Activated T-cell treated with anti-CD3 and anti-CD28 coated beads, Interleukin-2, amount 50 U/mL, for 72 hours (primary cell): ENCODE data around the gene HOXC5. TPM values are rescaled to one million over a fixed set of nuclear protein-coding genes. Genes with fewer than 3 reads are reported as not detected.

Experiments
- ATAC-seq, 2 donors: fragments of 150-1000 bp; cut with Tn5 transposase; replicated peaks in 1 of 2; 2 replicates each; pipeline ENCODE4 v1.10.0; 2021; ENCODE audit warnings: moderate library complexity in 2 of 2, mild to moderate bottlenecking in 1 of 2
- DNase-seq, 2 donors: peaks; one replicate each; pipeline ENCODE4 v3.0.0; 2021 to 2022; ENCODE audit warnings: mixed read lengths in 1 of 2
- H3K27ac Mint-ChIP-seq: one replicate; pipeline ENCODE4 v1.8.0; 2022; ENCODE audit warnings: mild to moderate bottlenecking, moderate library complexity, mixed read lengths
- H3K27me3 Mint-ChIP-seq: one replicate; pipeline ENCODE4 v1.8.0; 2022; ENCODE audit warnings: low read depth, mixed read lengths
- H3K36me3 Mint-ChIP-seq, 2 donors: one replicate each; pipeline ENCODE4 v1.8.0; 2022; ENCODE audit warnings: mixed read lengths in 2 of 2, mild to moderate bottlenecking in 1 of 2; ENCODE audit not compliant: insufficient read depth in 2 of 2
- H3K4me1 Mint-ChIP-seq: one replicate; pipeline ENCODE4 v1.8.0; 2022; ENCODE audit warnings: low read depth, mixed read lengths
- H3K4me3 Mint-ChIP-seq, 2 donors: one replicate each; pipeline ENCODE4 v1.8.0; 2022; ENCODE audit warnings: mild to moderate bottlenecking in 2 of 2, mixed read lengths in 2 of 2, moderate library complexity in 2 of 2
- H3K9me3 Mint-ChIP-seq, 2 donors: one replicate each; pipeline ENCODE4 v1.8.0; 2022; ENCODE audit warnings: mixed read lengths in 2 of 2
- total RNA-seq, 2 donors: library from RNA; stranded (reverse); gene quantifications; one replicate each; pipeline ENCODE4 v1.2.3, GENCODE V29; 2022

HOXC5 gene
- total RNA-seq, result not detected

GRCh38 chr12:54032627-54033100 is at the start of gene HOXC5:
Gene HOXC5, plus strand, starts transcription at chr12:54033050. Its CDS starts 73 bp downstream, at chr12:54033123.
- ATAC-seq, result peak in 1 of 2 donors; percentile 30

GRCh38 chr12:53983568-53983949 is 49.3 kb upstream of the HOXC5 start:
- Mint-ChIP-seq H3K27me3 (peaks cover 97% of the 10 kb centered on the region), H3K27ac (peak overlapping the region; percentile 29), H3K4me3 (no peak overlapping the region), H3K9me3 (no peaks in the 10 kb centered on the region), H3K4me1 (peaks cover 41% of the 10 kb centered on the region), H3K36me3 (peaks cover 0 to 1% of the 10 kb centered on the region in 2 donors)
- no peak for DNase-seq
- ATAC-seq, result no peak

More at GRCh38 chr12:54032627-54033100, at the start of gene HOXC5:
- H3K27me3 Mint-ChIP-seq, result peaks cover 85% of the 10 kb centered on the region
- H3K4me1 Mint-ChIP-seq, result peaks cover 31% of the 10 kb centered on the region
- peak within 1 kb of the TSS; percentile 82 to 84 for H3K4me3 Mint-ChIP-seq
- no peaks in the 10 kb centered on the region for H3K9me3 Mint-ChIP-seq
- H3K36me3 Mint-ChIP-seq, result no peaks in the 10 kb centered on the region
- peak; percentile 60 to 74 for DNase-seq
- peak within 1 kb of the TSS; percentile 79 for H3K27ac Mint-ChIP-seq

GRCh38 chr12:53983950-53984572 is 48.8 kb upstream of the HOXC5 start:
- DNase-seq (no peak), ATAC-seq (no peak)
- Mint-ChIP-seq H3K4me1 (peaks cover 46% of the 10 kb centered on the region), H3K27me3 (peaks cover 97% of the 10 kb centered on the region), H3K36me3 (peaks cover 0 to 1% of the 10 kb centered on the region in 2 donors), H3K4me3 (no peak overlapping the region), H3K27ac (peak overlapping the region; percentile 29), H3K9me3 (no peaks in the 10 kb centered on the region)

GRCh38 chr12:53984901-53985691 is 47.8 kb upstream of the HOXC5 start, which contains the start of gene HOXC10:
Gene HOXC10, plus strand, starts transcription at chr12:53985146. Its CDS starts 114 bp downstream, at chr12:53985260.
- Mint-ChIP-seq H3K36me3 (peaks cover 0 to 1% of the 10 kb centered on the region in 2 donors), H3K4me1 (peaks cover 56% of the 10 kb centered on the region), H3K4me3 (peak within 1 kb of the TSS; percentile 54 to 79), H3K9me3 (no peaks in the 10 kb centered on the region), H3K27ac (peak within 1 kb of the TSS; percentile 31), H3K27me3 (peaks cover 97% of the 10 kb centered on the region)
- ATAC-seq (peak; percentile 78 to 81), DNase-seq (peak; percentile 93)

GRCh38 chr12:53985692-53985993 is 47.2 kb upstream of the HOXC5 start:
- no peaks in the 10 kb centered on the region for H3K9me3 Mint-ChIP-seq
- ATAC-seq (no peak), DNase-seq (no peak)
- no peak overlapping the region for H3K27ac Mint-ChIP-seq
- H3K4me1 Mint-ChIP-seq, result peaks cover 56% of the 10 kb centered on the region
- peaks cover 0 to 1% of the 10 kb centered on the region in 2 donors for H3K36me3 Mint-ChIP-seq
- peak overlapping the region; percentile 54 to 79 for H3K4me3 Mint-ChIP-seq
- H3K27me3 Mint-ChIP-seq, result peaks cover 97% of the 10 kb centered on the region

GRCh38 chr12:53985994-53986685 is 46.7 kb upstream of the HOXC5 start:
- H3K36me3 Mint-ChIP-seq, result peaks cover 0 to 1% of the 10 kb centered on the region in 2 donors
- peaks cover 97% of the 10 kb centered on the region for H3K27me3 Mint-ChIP-seq
- peaks cover 56% of the 10 kb centered on the region for H3K4me1 Mint-ChIP-seq
- H3K4me3 Mint-ChIP-seq, result peak overlapping the region; percentile 60 to 79
- no peak overlapping the region for H3K27ac Mint-ChIP-seq
- peak; percentile 36 to 40 for DNase-seq
- ATAC-seq, result peak; percentile 44 to 45
- no peaks in the 10 kb centered on the region for H3K9me3 Mint-ChIP-seq

- Mint-ChIP-seq H3K4me3 (peak overlapping the region in 1 of 2 donors; percentile 79), H3K36me3 (peaks cover 0 to 1% of the 10 kb centered on the region in 2 donors), H3K9me3 (no peaks in the 10 kb centered on the region), H3K4me1 (peaks cover 58% of the 10 kb centered on the region), H3K27ac (no peak overlapping the region), H3K27me3 (peaks cover 97% of the 10 kb centered on the region)
- no peak for ATAC-seq
- no peak for DNase-seq
Measured at GRCh38 chr12:53986686-53987483, 46.0 kb upstream of the HOXC5 start.

GRCh38 chr12:53987787-53988230 is 45.0 kb upstream of the HOXC5 start:
- H3K4me3 Mint-ChIP-seq, result no peak overlapping the region
- DNase-seq (no peak), ATAC-seq (no peak)
- H3K27ac Mint-ChIP-seq, result no peak overlapping the region
- H3K9me3 Mint-ChIP-seq, result no peaks in the 10 kb centered on the region
- peaks cover 0 to 1% of the 10 kb centered on the region in 2 donors for H3K36me3 Mint-ChIP-seq
- peaks cover 64% of the 10 kb centered on the region for H3K4me1 Mint-ChIP-seq
- peaks cover 97% of the 10 kb centered on the region for H3K27me3 Mint-ChIP-seq

GRCh38 chr12:53988541-53989226 is 44.2 kb upstream of the HOXC5 start:
- ATAC-seq (no peak), DNase-seq (no peak)
- H3K27ac Mint-ChIP-seq, result no peak overlapping the region
- H3K4me1 Mint-ChIP-seq, result peaks cover 64% of the 10 kb centered on the region
- peak overlapping the region; percentile 75 to 78 for H3K4me3 Mint-ChIP-seq
- peaks cover 97% of the 10 kb centered on the region for H3K27me3 Mint-ChIP-seq
- peaks cover 0 to 1% of the 10 kb centered on the region in 2 donors for H3K36me3 Mint-ChIP-seq
- no peaks in the 10 kb centered on the region for H3K9me3 Mint-ChIP-seq

GRCh38 chr12:53989227-53990113 is 43.4 kb upstream of the HOXC5 start:
- Mint-ChIP-seq H3K4me3 (peak overlapping the region; percentile 75 to 78), H3K9me3 (no peaks in the 10 kb centered on the region), H3K36me3 (peaks cover 0 to 1% of the 10 kb centered on the region in 2 donors), H3K27me3 (peaks cover 98% of the 10 kb centered on the region), H3K4me1 (peaks cover 66% of the 10 kb centered on the region), H3K27ac (no peak overlapping the region)
- ATAC-seq (peak; percentile 13 to 21), DNase-seq (peak; percentile 34 to 51)

GRCh38 chr12:53990311-53991076 is 42.4 kb upstream of the HOXC5 start:
- Mint-ChIP-seq H3K27ac (no peak overlapping the region), H3K27me3 (peaks cover 97% of the 10 kb centered on the region)

More at GRCh38 chr12:53990311-53991076, 42.4 kb upstream of the HOXC5 start:
- H3K9me3 Mint-ChIP-seq, result no peaks in the 10 kb centered on the region
- peak overlapping the region; percentile 60 to 78 for H3K4me3 Mint-ChIP-seq
- ATAC-seq, result no peak
- H3K36me3 Mint-ChIP-seq, result peaks cover under 1 to 2% of the 10 kb centered on the region in 2 donors
- no peak for DNase-seq
- peaks cover 66% of the 10 kb centered on the region for H3K4me1 Mint-ChIP-seq
